ENCODE results near the gene GSK3A. TPM values are rescaled to one million over a fixed set of nuclear protein-coding genes. Genes with fewer than 3 reads are reported as not detected.

The GSK3A gene
- total and polyA plus RNA-seq, 9 of the 15 experiments (the other 6 are each of a cell fraction or from before 2014, with no cell fraction given): 0.62 to 90.7 (median 33.3) TPM

DNA sequence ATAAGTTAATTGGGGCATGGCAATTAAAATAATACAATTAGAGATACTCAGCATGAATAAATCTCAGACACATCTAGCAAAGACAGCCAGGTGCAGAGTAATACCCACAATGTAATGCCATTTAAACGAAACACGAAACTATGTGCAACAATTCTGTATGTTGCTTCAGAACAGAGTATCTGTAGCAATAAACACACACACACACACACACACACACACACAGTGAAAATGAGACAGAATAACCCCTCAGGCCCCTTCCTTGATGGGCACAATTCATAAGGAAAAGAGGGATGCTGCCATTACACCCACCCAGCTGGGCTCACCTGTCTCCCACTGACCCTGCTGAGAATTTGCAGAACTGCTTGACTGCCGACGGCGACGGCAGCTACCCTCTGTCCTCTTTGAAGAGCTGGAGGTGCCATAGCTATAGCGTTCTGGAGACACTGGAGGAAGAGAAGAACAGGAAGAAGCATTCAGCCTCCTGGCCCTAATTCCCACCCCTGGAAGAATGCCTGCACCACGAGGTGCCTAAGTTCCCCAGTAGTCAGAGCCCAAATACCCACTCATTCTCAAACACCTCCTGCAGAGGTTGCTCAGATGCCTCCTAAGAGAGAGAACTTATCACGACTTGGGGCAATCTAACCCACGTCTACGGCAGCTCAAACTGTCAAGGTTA, 27.5 kb downstream of the GSK3A start:
- Histone ChIP-seq H3K9me1 (ENCODE audit: control insufficient read depth, insufficient read depth, low read length) (peaks cover 6% of the 10 kb centered on the region), H3K4me1 (replicated peaks in 1 of 2; ENCODE audit: control insufficient read depth in 2 of 2, insufficient read depth in 2 of 2, low read length in 2 of 2) (peaks cover 30 to 43% of the 10 kb centered on the region in 2 experiments), H3K9ac (ENCODE audit: insufficient read depth in 1 of 2, low read depth in 2 of 2, low read length in 2 of 2) (peak overlapping the region; percentile 6 to 84; a peak in 1 of 4 replicates), H3K9me3 (replicated peaks; ENCODE audit: control insufficient read depth, insufficient read depth, low read depth, low read length) (no peaks in the 10 kb centered on the region), H3K27me3 (ENCODE audit: control insufficient read depth in 2 of 2, insufficient read depth in 2 of 2, low read length in 2 of 2) (no peaks in the 10 kb centered on the region), H3K79me2 (ENCODE audit: control insufficient read depth, insufficient read depth, low read length) (peaks cover 90% of the 10 kb centered on the region), H3K36me3 (ENCODE audit: control insufficient read depth, insufficient read depth, low read length) (peaks cover 62% of the 10 kb centered on the region), H3K4me3 (peak overlapping the region; percentile 82; the same call in 1 of the 2 replicates), H2AFZ (ENCODE audit: low read depth, low read length) (no peak overlapping the region), H3K4me2 (ENCODE audit: insufficient read depth, low read length) (peak overlapping the region; percentile 96), H3K27ac (ENCODE audit: extremely low read depth, low read depth, low read length) (peak overlapping the region; percentile 30; the same call in 1 of the 3 replicates), H4K20me1 (replicated peaks; ENCODE audit: control insufficient read depth, insufficient read depth, low read length) (peaks cover 16% of the 10 kb centered on the region)
- intact Hi-C loops (cut with micrococcal nuclease) (no loop called here), in situ Hi-C loops (cut with MboI) (no loop called here)
- WGBS (ENCODE audit: insufficient coverage, low coverage, missing lambda C conversion rate): 69% methylated on average over 7 of the region's 11 CpGs
- ChIA-PET CTCF (ENCODE audit: low intra/inter-chr PET ratio) (no interaction called here), POLR2A (interaction anchor here (0.7 to 3.1 kb wide), 6 partner anchors 10 to 67 kb away, joined by 3 to 19 read pairs (median 4); partner anchors contain the start of gene GSK3A)
- ATAC-seq: no peak
- no peak for DNase-seq (ENCODE audit: extremely low read depth in 1 of 4, low spot score in 3 of 4)
- no peak for FAIRE-seq
- TF ChIP-seq MCM5 (IDR thresholded peaks at IDR 0.05; ENCODE audit: low read depth) (no peak), CSDE1 (IDR thresholded peaks at IDR 0.05) (no peak), IRF2 (CRISPR knock-in tag; IDR thresholded peaks at IDR 0.05) (no peak), HNRNPL (IDR thresholded peaks at IDR 0.05; ENCODE audit: low read depth, low read length) (no peak), SOX6 (IDR thresholded peaks at IDR 0.05) (no peak), NCOA6 (IDR thresholded peaks at IDR 0.05) (no peak), TCFL5 (CRISPR knock-in tag; conservative IDR thresholded peaks at IDR 0.05) (no peak), RERE (CRISPR knock-in tag; IDR thresholded peaks at IDR 0.05; ENCODE audit: borderline replicate concordance) (no peak), ZFP30 (CRISPR knock-in tag; IDR thresholded peaks at IDR 0.05; ENCODE audit: borderline replicate concordance) (no peak)
- TF ChIP-seq, protein P1, sequence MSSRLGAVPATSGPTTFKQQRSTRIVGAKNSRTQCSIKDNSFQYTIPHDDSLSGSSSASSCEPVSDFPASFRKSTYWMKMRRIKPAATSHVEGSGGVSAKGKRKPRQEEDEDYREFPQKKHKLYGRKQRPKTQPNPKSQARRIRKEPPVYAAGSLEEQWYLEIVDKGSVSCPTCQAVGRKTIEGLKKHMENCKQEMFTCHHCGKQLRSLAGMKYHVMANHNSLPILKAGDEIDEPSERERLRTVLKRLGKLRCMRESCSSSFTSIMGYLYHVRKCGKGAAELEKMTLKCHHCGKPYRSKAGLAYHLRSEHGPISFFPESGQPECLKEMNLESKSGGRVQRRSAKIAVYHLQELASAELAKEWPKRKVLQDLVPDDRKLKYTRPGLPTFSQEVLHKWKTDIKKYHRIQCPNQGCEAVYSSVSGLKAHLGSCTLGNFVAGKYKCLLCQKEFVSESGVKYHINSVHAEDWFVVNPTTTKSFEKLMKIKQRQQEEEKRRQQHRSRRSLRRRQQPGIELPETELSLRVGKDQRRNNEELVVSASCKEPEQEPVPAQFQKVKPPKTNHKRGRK (tag; IDR thresholded peaks at IDR 0.05): no peak
- no TSS peak for BruUV-seq (replicated peaks)
